Endothelial cell of umbilical vein (primary cell): Measurements from ENCODE around the gene SLCO3A1. TPM values are rescaled to one million over a fixed set of nuclear protein-coding genes. Genes with fewer than 3 reads are reported as not detected.

Source experiments
- BruUV-seq: library from RNA; stranded (reverse); fragments of 400-500 nt; replicated peaks from 2 replicates; lab custom pipeline; 2021; lab: Mats Ljungman, UMichigan
- CTCF ChIA-PET: fragments of 300-600, 350-600 bp; sonication (Branson Sonifier 250); formaldehyde crosslinking; loops from one replicate; lab custom pipeline; 2021; ENCODE audit warnings: antibody characterized with exemption, inconsistent platforms; lab: Charles Lee
- POLR2A ChIA-PET: fragments of 300-600, 350-600 bp; sonication (Branson Sonifier 250); formaldehyde crosslinking; loops from one replicate; lab custom pipeline; 2021; ENCODE audit warnings: antibody characterized with exemption, inconsistent platforms; lab: Charles Lee
- DNase-seq: peaks from one replicate; pipeline ENCODE4 v3.0.0-alpha.2; 2011; ENCODE audit warnings: low read depth, low spot score
- FAIRE-seq: peaks from 2 replicates; lab custom pipeline; 2011; peaks lifted over from hg19 to GRCh38; lab: Jason Lieb, UNC
- H2AFZ ChIP-seq: 2 replicates; pipeline ENCODE4 v1.6.0; 2012; ENCODE audit warnings: low read depth, low read length, control low read depth, inconsistent platforms
- H3K27ac ChIP-seq: 2 replicates; pipeline ENCODE4 v1.5.1; 2011; ENCODE audit warnings: low read depth, mild to moderate bottlenecking, control low read depth, low read length, moderate library complexity; ENCODE audit not compliant: insufficient read depth
- H3K27me3 ChIP-seq, 2 experiments: 2 replicates each; pipeline versions ENCODE4 v1.6.0 to v1.6.1; 2011; ENCODE audit warnings: low read length in 2 of 2, mixed read lengths in 1 of 2; ENCODE audit not compliant: control insufficient read depth in 2 of 2, insufficient read depth in 2 of 2
- H3K36me3 ChIP-seq, 2 experiments: 2 replicates in 1 of 2; 3 replicates in 1 of 2; pipeline ENCODE4 v1.5.1; 2011; ENCODE audit warnings: low read length in 2 of 2, mild to moderate bottlenecking in 1 of 2, moderate library complexity in 1 of 2; ENCODE audit not compliant: control insufficient read depth in 2 of 2, insufficient read depth in 2 of 2; ENCODE audit errors: extremely low read depth in 1 of 2
- H3K4me1 ChIP-seq: 3 replicates; pipeline ENCODE4 v1.5.1; 2011; ENCODE audit warnings: mild to moderate bottlenecking, low read length; ENCODE audit not compliant: control insufficient read depth, insufficient read depth; ENCODE audit errors: extremely low read depth
- H3K4me2 ChIP-seq: 2 replicates; pipeline ENCODE4 v1.6.1; 2011; ENCODE audit warnings: low read length, control low read depth, mixed read lengths; ENCODE audit not compliant: insufficient read depth
- H3K4me3 ChIP-seq, 3 experiments: fragments of 200-600 bp in 1 of 3; sonication (generic), shearing (Covaris generic) in 1 of 3; replicated peaks in 1 of 3; 2 replicates each; pipeline ENCODE4 v1.5.1; 2011 to 2016; ENCODE audit warnings: control low read depth in 3 of 3, low read length in 3 of 3, mild to moderate bottlenecking in 2 of 3, inconsistent platforms in 1 of 3, low read depth in 1 of 3, moderate library complexity in 1 of 3; ENCODE audit not compliant: insufficient read depth in 1 of 3
- H3K79me2 ChIP-seq: 2 replicates; pipeline ENCODE4 v1.6.0; 2012; ENCODE audit warnings: low read length, inconsistent platforms; ENCODE audit not compliant: control insufficient read depth, insufficient read depth
- H3K9ac ChIP-seq: replicated peaks from 2 replicates; pipeline ENCODE3; 2011; ENCODE audit warnings: low read length, control low read depth; ENCODE audit not compliant: insufficient read depth; ENCODE audit errors: extremely low read depth
- H3K9me1 ChIP-seq: replicated peaks from 3 replicates; pipeline ENCODE4 v1.6.0; 2011; ENCODE audit warnings: mild to moderate bottlenecking, low read length; ENCODE audit not compliant: control insufficient read depth, insufficient read depth; ENCODE audit errors: extremely low read depth
- H3K9me3 ChIP-seq: replicated peaks from 2 replicates; pipeline ENCODE4 v1.5.1; 2012; ENCODE audit warnings: low read length, inconsistent platforms; ENCODE audit not compliant: control insufficient read depth, insufficient read depth
- H4K20me1 ChIP-seq: replicated peaks from 2 replicates; pipeline ENCODE3; 2011; ENCODE audit warnings: mild to moderate bottlenecking, low read length; ENCODE audit not compliant: control insufficient read depth, insufficient read depth; ENCODE audit errors: extremely low read depth
- CTCF ChIP-seq, 2 donors: IDR thresholded peaks; 1 replicate in 1 of 2; 2 replicates in 1 of 2; pipeline ENCODE4 v1.5.1; 2011; ENCODE audit warnings: low read length in 2 of 2, mild to moderate bottlenecking in 2 of 2, moderate library complexity in 2 of 2, control low read depth in 1 of 2, inconsistent platforms in 1 of 2, low read depth in 1 of 2; ENCODE audit not compliant: insufficient read depth in 1 of 2; ENCODE audit errors: extremely low read depth in 1 of 2
- EZH2 ChIP-seq: IDR thresholded peaks from 2 replicates; pipeline ENCODE4 v1.6.1; 2012; ENCODE audit warnings: borderline replicate concordance, low read depth, mild to moderate bottlenecking, moderate library complexity, low read length, inconsistent platforms; ENCODE audit not compliant: severe bottlenecking
- FOS ChIP-seq: IDR thresholded peaks from 2 replicates; pipeline ENCODE4 v1.6.1; 2011; ENCODE audit warnings: mild to moderate bottlenecking, low read length, moderate library complexity, borderline replicate concordance; ENCODE audit not compliant: insufficient read depth
- GATA2 ChIP-seq: IDR thresholded peaks from 2 replicates; pipeline ENCODE4 v1.7.0; 2011; ENCODE audit warnings: low read depth, mild to moderate bottlenecking, moderate library complexity, mixed read lengths, low read length; ENCODE audit not compliant: insufficient read length, insufficient read depth
- JUN ChIP-seq: IDR thresholded peaks from 2 replicates; pipeline ENCODE4 v1.6.1; 2011; ENCODE audit warnings: borderline replicate concordance, low read depth; ENCODE audit not compliant: insufficient read length, insufficient read depth
- MAX ChIP-seq: IDR thresholded peaks from 2 replicates; pipeline ENCODE4 v1.6.1; 2011; ENCODE audit not compliant: insufficient read depth, insufficient read length
- MYC ChIP-seq: IDR thresholded peaks from one replicate; pipeline ENCODE4 v1.6.1; 2011; ENCODE audit warnings: mild to moderate bottlenecking, low read depth, low read length
- POLR2A ChIP-seq: IDR thresholded peaks from 2 replicates; pipeline ENCODE4 v1.6.1; 2012; ENCODE audit warnings: low read depth, mild to moderate bottlenecking, control low read depth, low read length
- POLR2AphosphoS5 ChIP-seq: IDR thresholded peaks from 2 replicates; pipeline ENCODE4 v1.6.1; 2012; ENCODE audit warnings: low read depth, mild to moderate bottlenecking, control low read depth, low read length, moderate library complexity; ENCODE audit not compliant: insufficient read depth
- dilution Hi-C: fragments of 300-500 bp; cut with MboI; formaldehyde crosslinking; loops from one replicate; pipeline ENCODE4 v1.15.0; 2019; ENCODE audit warnings: low sequenced_read_pairs; ENCODE audit not compliant: extremely low pct_ligation_motif_present
- intact Hi-C: fragments of 100-400 bp; cut with micrococcal nuclease; formaldehyde crosslinking; loops from one replicate; pipeline ENCODE4 v1.10.0; 2022
- polyA plus RNA-seq, 4 experiments: library from polyadenylated mRNA; depleted of rRNA in 3 of 4; stranded (reverse) in 3 of 4; unstranded in 1 of 4; fragments of >200 nt; gene quantifications; 2 replicates each; pipeline versions ENCODE4 v1.2.1 to v1.2.3, GENCODE V29; 2011 to 2012; ENCODE audit warnings: missing spikeins in 1 of 4
- total RNA-seq: library from RNA; stranded (reverse); gene quantifications from 2 replicates; pipeline ENCODE4 v1.2.3, GENCODE V29; 2021

SLCO3A1 gene
- total and polyA plus RNA-seq, 2 donors (not counting 3 experiments of a cell fraction or from before 2014, with no cell fraction given) = 0.88 to 0.92 TPM

- Histone ChIP-seq H3K4me1 (no peaks in the 10 kb centered on the region), H3K4me2 (no peak overlapping the region), H4K20me1 (no peaks in the 10 kb centered on the region), H2AFZ (no peak overlapping the region), H3K9me1 (no peaks in the 10 kb centered on the region), H3K27ac (no peak overlapping the region), H3K27me3 (no peaks in the 10 kb centered on the region), H3K9ac (no peak overlapping the region), H3K79me2 (no peaks in the 10 kb centered on the region), H3K9me3 (no peaks in the 10 kb centered on the region), H3K36me3 (no peaks in the 10 kb centered on the region), H3K4me3 (no peak overlapping the region)
- DNase-seq (no peak), FAIRE-seq (no peak)
- no TSS peak for BruUV-seq
- intact Hi-C loops = no loop called here
- ChIA-PET CTCF (no interaction called here), POLR2A (no interaction called here)
- no peak for TF ChIP-seq CTCF (IDR thresholded peaks at IDR 0.05; ENCODE audit: extremely low read depth in 1 of 2, insufficient read depth in 1 of 2, low read depth in 1 of 2, low read length in 2 of 2)
- TF ChIP-seq MAX = no peak
- TF ChIP-seq FOS = no peak
- no peak for TF ChIP-seq POLR2A
- dilution Hi-C loops = no loop called here
Observed at GRCh38 chr15:92161039-92161670, 307.6 kb downstream of the SLCO3A1 start.

GRCh38 chr15:92162657-92163056, 309.1 kb downstream of the SLCO3A1 start:
- no peak overlapping the region for H3K27ac ChIP-seq
- ChIA-PET POLR2A (no interaction called here), CTCF (no interaction called here)
- H4K20me1 ChIP-seq = no peaks in the 10 kb centered on the region
- H3K9me1 ChIP-seq = no peaks in the 10 kb centered on the region
- H3K4me2 ChIP-seq = no peak overlapping the region
- DNase-seq = no peak
- no peak overlapping the region for H3K4me3 ChIP-seq
- no peaks in the 10 kb centered on the region for H3K4me1 ChIP-seq
- no peaks in the 10 kb centered on the region for H3K27me3 ChIP-seq
- intact Hi-C loops = no loop called here
- no peak overlapping the region for H3K9ac ChIP-seq
- no peak overlapping the region for H2AFZ ChIP-seq
- no peaks in the 10 kb centered on the region for H3K36me3 ChIP-seq
- dilution Hi-C loops = no loop called here
- TF ChIP-seq MAX (no peak), JUN (no peak), MYC (no peak), CTCF (IDR thresholded peaks at IDR 0.05; ENCODE audit: extremely low read depth in 1 of 2, insufficient read depth in 1 of 2, low read depth in 1 of 2, low read length in 2 of 2) (no peak), POLR2AphosphoS5 (no peak), POLR2A (no peak), EZH2 (no peak), GATA2 (no peak), FOS (no peak)
- H3K9me3 ChIP-seq = no peaks in the 10 kb centered on the region
- no peaks in the 10 kb centered on the region for H3K79me2 ChIP-seq
- FAIRE-seq = no peak
- BruUV-seq = no TSS peak
